ENCODE measurements around the gene GUK1. TPM values are rescaled to one million over a fixed set of nuclear protein-coding genes. Genes with fewer than 3 reads are reported as not detected.

GUK1 gene
- total RNA-seq, 4 donors from 2014 or later: 183 to 573 (median 382) TPM

- in situ Hi-C loops (cut with MboI; ENCODE audit: low pct_ligation_motif_present in 1 of 4, low pct_unique_long_range_greater_than_20kb in 1 of 4, low sequenced_read_pairs in 3 of 4): loop anchor here in 1 of 4 donors (10.0 kb wide), 1 partner anchor 53 kb away; no protein-coding TSS in a partner anchor
- Histone ChIP-seq H3K4me3 (no peak overlapping the region), H3K27me3 (no peaks in the 10 kb centered on the region), H3K36me3 (no peaks in the 10 kb centered on the region), H3K4me1 (peaks cover 0 to 13% (median 2%) of the 10 kb centered on the region in 4 donors), H3K27ac (peak overlapping the region; percentile 22 to 69 (median 48)), H3K9me3 (no peaks in the 10 kb centered on the region)
- no peak for DNase-seq
- no peak for TF ChIP-seq POLR2AphosphoS5 (IDR thresholded peaks at IDR 0.05)
- TF ChIP-seq EP300 (IDR thresholded peaks at IDR 0.05; ENCODE audit: low read depth): no peak
- TF ChIP-seq CTCF (IDR thresholded peaks at IDR 0.05): no peak
- 89 to 94% methylated on average over 2 to 12 of the region's 12 CpGs for WGBS, 2 donors (ENCODE audit: low coverage in 1 of 2)
- intact Hi-C loops (cut with DNase I; ENCODE audit: low total_unique reads): no loop called here
These were observed 37.9 kb downstream of the GUK1 start for GRCh38 chr1:228177721-228178710.

GRCh38 chr1:228178737-228179684, 38.9 kb downstream of the GUK1 start:
- no peak for TF ChIP-seq CTCF (IDR thresholded peaks at IDR 0.05)
- TF ChIP-seq POLR2AphosphoS5 (IDR thresholded peaks at IDR 0.05): no peak
- no peak for TF ChIP-seq EP300 (IDR thresholded peaks at IDR 0.05; ENCODE audit: low read depth)
- TF ChIP-seq POLR2A (IDR thresholded peaks at IDR 0.05): no peak
- H3K4me3 ChIP-seq: no peak overlapping the region
- H3K27me3 ChIP-seq: no peaks in the 10 kb centered on the region
- intact Hi-C loops (cut with DNase I; ENCODE audit: low total_unique reads): no loop called here
- in situ Hi-C loops (cut with MboI; ENCODE audit: low pct_ligation_motif_present in 1 of 4, low pct_unique_long_range_greater_than_20kb in 1 of 4, low sequenced_read_pairs in 3 of 4): loop anchor here in 1 of 4 donors (10.0 kb wide), 1 partner anchor 54 kb away; no protein-coding TSS in a partner anchor
- peaks cover 0 to 13% (median 0%) of the 10 kb centered on the region in 4 donors for H3K4me1 ChIP-seq
- H3K27ac ChIP-seq: peak overlapping the region; percentile 22 to 69 (median 48)
- no peaks in the 10 kb centered on the region for H3K9me3 ChIP-seq
- no peak for DNase-seq
- 71 to 78% methylated on average over 8 to 12 of the region's 12 CpGs for WGBS, 2 donors (ENCODE audit: low coverage in 1 of 2)
- H3K36me3 ChIP-seq: no peaks in the 10 kb centered on the region

- Histone ChIP-seq H3K9me3 (no peaks in the 10 kb centered on the region), H3K36me3 (no peaks in the 10 kb centered on the region), H3K4me1 (peaks cover 0 to 13% (median 0%) of the 10 kb centered on the region in 4 donors), H3K27ac (peak overlapping the region in 3 of 4 donors; percentile 5 to 69 (median 53)), H3K27me3 (no peaks in the 10 kb centered on the region), H3K4me3 (no peak overlapping the region)
- in situ Hi-C loops (cut with MboI; ENCODE audit: low pct_ligation_motif_present in 1 of 4, low pct_unique_long_range_greater_than_20kb in 1 of 4, low sequenced_read_pairs in 3 of 4): no loop called here
- DNase-seq: no peak
- no peak for TF ChIP-seq EP300 (IDR thresholded peaks at IDR 0.05; ENCODE audit: low read depth)
- TF ChIP-seq CTCF (IDR thresholded peaks at IDR 0.05): peak in 2 of 5 experiments; percentile 7 to 29
- no peak for TF ChIP-seq POLR2A (IDR thresholded peaks at IDR 0.05)
- no peak for TF ChIP-seq POLR2AphosphoS5 (IDR thresholded peaks at IDR 0.05)
- WGBS, 2 donors (ENCODE audit: low coverage in 1 of 2): 76 to 88% methylated on average over 3 to 4 of the region's 4 CpGs
- intact Hi-C loops (cut with DNase I; ENCODE audit: low total_unique reads): no loop called here
These were observed 40.3 kb downstream of the GUK1 start for GRCh38 chr1:228180271-228180958.
